ENCODE results near the gene C1orf167. TPM values are rescaled to one million over a fixed set of nuclear protein-coding genes. Genes with fewer than 3 reads are reported as not detected.

C1orf167 gene
- total and polyA plus RNA-seq, 3 donors from 2014 or later, result 26.0 to 64.2 (median 34.5) TPM

- Histone ChIP-seq H3K36me3 (ENCODE audit: low read depth, missing control alignments) (no peaks in the 10 kb centered on the region), H3K4me3 (no peak overlapping the region), H3K9me3 (no peaks in the 10 kb centered on the region), H3K4me1 (no peaks in the 10 kb centered on the region), H3K27me3 (no peaks in the 10 kb centered on the region), H3K27ac (no peak overlapping the region)
- WGBS, 2 donors, result 84 to 93% methylated on average over 9 to 14 of the region's 15 CpGs
- no peak for DNase-seq
- TF ChIP-seq POLR2A (IDR thresholded peaks at IDR 0.05) (no peak), CTCF (IDR thresholded peaks at IDR 0.05) (no peak)
- intact Hi-C loops (cut with DNase I; ENCODE audit: low total_unique reads), result no loop called here
Observed at GRCh38 chr1:11778844-11779623, 17.0 kb downstream of the C1orf167 start.

GRCh38 chr1:11779715-11780379 is 17.9 kb downstream of the C1orf167 start:
- no peaks in the 10 kb centered on the region for H3K36me3 ChIP-seq (ENCODE audit: low read depth, missing control alignments)
- no peaks in the 10 kb centered on the region for H3K9me3 ChIP-seq
- H3K4me3 ChIP-seq, result no peak overlapping the region
- no peak for DNase-seq
- H3K27ac ChIP-seq, result no peak overlapping the region
- TF ChIP-seq POLR2A (IDR thresholded peaks at IDR 0.05) (no peak), CTCF (IDR thresholded peaks at IDR 0.05) (no peak)
- intact Hi-C loops (cut with DNase I; ENCODE audit: low total_unique reads), result no loop called here
- H3K4me1 ChIP-seq, result peaks cover 6% of the 10 kb centered on the region
- H3K27me3 ChIP-seq, result no peaks in the 10 kb centered on the region
- 85 to 94% methylated on average over 4 to 11 of the region's 13 CpGs for WGBS, 2 donors

GRCh38 chr1:11780380-11781147 is 18.6 kb downstream of the C1orf167 start:
- Histone ChIP-seq H3K27ac (no peak overlapping the region), H3K4me1 (peaks cover 13% of the 10 kb centered on the region), H3K9me3 (no peaks in the 10 kb centered on the region), H3K4me3 (no peak overlapping the region), H3K27me3 (no peaks in the 10 kb centered on the region), H3K36me3 (ENCODE audit: low read depth, missing control alignments) (no peaks in the 10 kb centered on the region)
- intact Hi-C loops (cut with DNase I; ENCODE audit: low total_unique reads), result no loop called here
- TF ChIP-seq POLR2A (IDR thresholded peaks at IDR 0.05) (no peak), CTCF (IDR thresholded peaks at IDR 0.05) (no peak)
- no peak for DNase-seq
- WGBS, 2 donors, result 69 to 77% methylated on average over 10 of the region's 10 CpGs

GRCh38 chr1:11781297-11781696 is 19.3 kb downstream of the C1orf167 start:
- intact Hi-C loops (cut with DNase I; ENCODE audit: low total_unique reads), result no loop called here
- H3K9me3 ChIP-seq, result no peaks in the 10 kb centered on the region
- H3K36me3 ChIP-seq (ENCODE audit: low read depth, missing control alignments), result no peaks in the 10 kb centered on the region
- no peak overlapping the region for H3K4me3 ChIP-seq
- no peaks in the 10 kb centered on the region for H3K27me3 ChIP-seq
- peak overlapping the region in 1 of 2 donors; percentile 45 for H3K27ac ChIP-seq
- 59 to 64% methylated on average over 5 to 12 of the region's 12 CpGs for WGBS, 2 donors
- peak; percentile 45 for DNase-seq
- TF ChIP-seq POLR2A (IDR thresholded peaks at IDR 0.05), result no peak
- peaks cover 14% of the 10 kb centered on the region for H3K4me1 ChIP-seq

- Histone ChIP-seq H3K4me1 (peaks cover 22% of the 10 kb centered on the region), H3K4me3 (no peak overlapping the region), H3K27ac (no peak overlapping the region), H3K27me3 (no peaks in the 10 kb centered on the region), H3K36me3 (ENCODE audit: low read depth, missing control alignments) (no peaks in the 10 kb centered on the region), H3K9me3 (no peaks in the 10 kb centered on the region)
- no peak for TF ChIP-seq POLR2A (IDR thresholded peaks at IDR 0.05)
- TF ChIP-seq CTCF (IDR thresholded peaks at IDR 0.05), result no peak
- intact Hi-C loops (cut with DNase I; ENCODE audit: low total_unique reads), result no loop called here
- DNase-seq, result no peak
- WGBS, 2 donors, result 77 to 84% methylated on average over 4 to 6 of the region's 6 CpGs
Observed at GRCh38 chr1:11782127-11782708, 20.2 kb downstream of the C1orf167 start.

All from testis (tissue), 3 donors.